ENCODE data around the gene KLHL22.
"Not testable (repeated sequence)": the region's sequence is repeated elsewhere in the genome, so short reads cannot be mapped to it uniquely, and the experiment has no call there.

KLHL22 gene

DNA sequence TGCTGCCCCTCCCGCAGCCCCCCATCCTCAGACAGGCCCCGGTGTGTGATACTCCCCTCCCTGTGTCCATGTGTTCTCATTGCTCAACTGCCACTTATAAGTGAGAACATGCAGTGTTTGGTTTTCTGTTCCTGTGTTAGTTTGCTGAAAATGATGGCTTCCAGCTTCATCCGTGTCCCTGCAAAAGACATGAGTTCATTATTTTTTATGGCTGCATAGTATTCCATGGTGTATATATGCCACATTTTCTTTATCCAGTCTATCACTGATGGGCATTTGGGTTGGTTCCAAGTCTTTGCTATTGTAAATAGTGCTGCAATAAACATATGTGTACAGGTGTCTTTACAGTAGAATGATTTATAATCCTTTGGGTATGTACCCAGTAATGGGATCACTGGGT lies 80.4 kb downstream of the KLHL22 start:
- not testable (repeated sequence) for DNase-seq

- DNase-seq: no peak
These were observed 81.1 kb downstream of the KLHL22 start for GRCh38 chr22:20414450-20414849.

DNA sequence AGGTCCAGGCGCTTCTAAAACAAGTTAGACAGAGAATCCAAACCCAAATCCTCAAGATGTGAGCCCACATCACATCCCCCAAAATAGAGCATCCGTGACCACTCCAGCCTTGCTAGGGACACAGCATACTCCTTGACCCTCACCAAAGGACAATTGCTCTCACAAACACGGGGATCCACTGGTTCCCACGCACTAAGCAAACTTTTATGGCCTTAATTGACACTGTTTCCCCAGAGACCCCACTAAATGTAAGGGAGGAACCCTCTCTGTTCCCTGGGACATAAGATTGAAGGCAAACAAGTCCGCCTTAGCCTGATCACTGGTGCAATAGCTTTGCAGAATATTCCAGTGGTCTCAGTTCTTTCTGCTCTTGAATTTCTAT lies 81.5 kb downstream of the KLHL22 start:
- no peak for DNase-seq

- no peak for DNase-seq
These were observed 82.2 kb downstream of the KLHL22 start for GRCh38 chr22:20413217-20414058.

DNA sequence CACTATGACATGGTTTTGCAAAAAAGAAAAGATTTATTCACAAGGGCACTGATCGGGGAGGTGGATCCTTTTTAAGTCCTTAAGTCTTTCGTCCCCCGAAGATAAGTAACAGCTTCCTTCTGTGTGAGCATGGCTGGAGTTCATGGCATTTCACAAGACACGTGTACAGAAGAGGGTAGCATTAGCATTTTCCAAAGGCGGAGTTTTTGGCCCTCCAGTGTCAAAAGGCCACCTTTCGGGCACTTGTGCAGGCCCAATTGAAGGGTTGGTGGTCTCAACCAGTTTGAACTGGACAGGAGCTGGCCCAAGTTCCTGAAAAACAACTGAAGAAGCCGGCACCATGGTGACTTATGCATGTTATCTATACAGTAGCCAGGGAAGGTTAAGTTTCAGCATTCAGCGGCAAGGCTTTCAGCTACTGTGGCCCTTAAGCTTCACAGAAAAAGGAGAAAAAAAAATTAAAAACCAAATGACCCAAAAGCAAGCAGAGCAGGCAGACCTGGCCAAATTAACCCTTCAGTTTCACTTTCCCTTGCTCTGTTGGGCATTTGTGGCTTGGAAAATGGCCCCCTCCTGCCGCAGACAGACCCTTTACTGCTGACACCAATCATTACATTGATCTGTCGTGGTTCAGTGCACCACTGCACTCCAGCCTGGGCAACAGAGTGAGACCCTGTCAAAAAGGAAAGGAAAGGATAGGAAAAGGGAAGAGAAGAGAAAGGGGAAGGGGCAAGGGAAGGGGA lies 83.0 kb downstream of the KLHL22 start:
- DNase-seq: no peak

GRCh38 chr22:20409385-20409784 lies 86.2 kb downstream of the KLHL22 start:
- DNase-seq: not testable (repeated sequence)

- no peak for DNase-seq
These were observed 86.7 kb downstream of the KLHL22 start for GRCh38 chr22:20408891-20409290.

DNA sequence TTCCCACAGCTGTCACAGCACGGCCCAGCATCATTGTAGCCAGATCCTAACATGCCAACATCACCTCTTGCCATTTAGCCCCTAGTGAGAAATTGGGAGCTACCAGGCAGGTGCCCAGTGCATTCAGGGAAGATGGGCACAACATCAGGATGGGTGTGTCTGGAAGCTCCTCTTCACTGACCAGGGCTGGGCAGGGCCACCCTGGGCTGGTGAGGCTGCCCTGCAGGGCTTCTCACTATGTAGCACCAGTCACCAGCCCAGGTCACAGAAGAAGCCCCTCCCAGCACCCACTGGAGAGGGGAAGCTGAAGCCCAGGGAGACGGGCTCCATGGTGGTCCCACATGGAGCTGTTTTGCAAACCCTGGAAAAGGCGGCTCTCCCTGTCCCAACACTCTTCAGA lies 87.8 kb downstream of the KLHL22 start:
- no peak for DNase-seq

DNA sequence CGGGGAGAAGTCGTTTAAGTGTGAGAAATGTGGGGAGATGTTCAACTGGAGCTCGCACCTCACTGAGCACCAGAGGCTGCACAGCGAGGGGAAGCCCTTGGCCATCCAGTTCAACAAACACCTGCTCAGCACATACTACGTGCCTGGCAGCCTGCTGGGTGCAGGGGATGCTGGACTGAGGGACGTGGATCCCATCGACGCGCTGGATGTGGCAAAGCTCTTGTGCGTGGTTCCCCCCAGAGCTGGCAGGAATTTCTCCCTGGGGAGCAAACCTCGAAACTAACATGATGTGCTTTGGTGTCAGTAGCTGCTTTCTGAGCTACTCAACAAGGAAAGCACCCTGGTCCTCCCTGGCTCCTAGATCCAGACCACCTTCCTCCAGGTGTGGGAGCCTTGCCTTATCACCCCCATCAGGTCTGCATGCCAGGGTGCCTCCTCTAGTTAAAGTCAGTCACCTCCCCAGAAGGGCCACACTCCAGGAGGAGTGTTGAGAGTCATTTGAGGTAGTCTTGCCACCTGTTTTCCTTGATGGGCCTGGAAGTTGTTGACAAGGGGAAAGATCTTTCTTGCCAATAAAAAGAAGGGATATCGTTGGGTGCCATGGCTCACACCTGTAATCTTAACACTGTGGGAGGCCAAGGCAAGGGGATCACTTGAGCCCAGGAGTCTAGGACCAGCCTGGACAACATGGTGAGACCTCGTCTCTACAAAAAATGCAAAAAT lies 88.7 kb downstream of the KLHL22 start:
- DNase-seq: no peak

DNA sequence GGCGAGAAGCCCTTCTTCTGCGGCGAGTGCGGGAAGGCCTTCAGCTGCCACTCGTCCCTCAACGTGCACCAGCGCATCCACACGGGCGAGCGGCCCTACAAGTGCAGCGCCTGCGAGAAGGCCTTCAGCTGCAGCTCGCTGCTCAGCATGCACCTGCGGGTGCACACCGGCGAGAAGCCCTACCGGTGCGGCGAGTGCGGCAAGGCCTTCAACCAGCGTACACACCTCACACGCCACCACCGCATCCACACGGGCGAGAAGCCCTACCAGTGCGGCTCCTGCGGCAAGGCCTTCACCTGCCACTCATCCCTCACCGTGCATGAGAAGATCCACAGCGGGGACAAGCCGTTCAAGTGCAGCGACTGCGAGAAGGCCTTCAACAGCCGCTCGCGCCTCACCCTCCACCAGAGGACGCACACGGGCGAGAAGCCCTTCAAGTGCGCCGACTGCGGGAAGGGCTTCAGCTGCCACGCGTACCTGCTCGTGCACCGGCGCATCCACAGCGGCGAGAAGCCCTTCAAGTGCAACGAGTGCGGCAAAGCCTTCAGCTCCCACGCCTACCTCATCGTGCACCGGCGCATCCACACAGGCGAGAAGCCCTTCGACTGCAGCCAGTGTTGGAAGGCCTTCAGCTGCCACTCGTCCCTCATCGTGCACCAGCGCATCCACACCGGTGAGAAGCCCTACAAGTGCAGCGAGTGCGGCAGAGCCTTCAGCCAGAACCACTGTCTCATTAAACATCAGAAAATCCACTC lies 89.5 kb downstream of the KLHL22 start:
- no peak for DNase-seq

DNA sequence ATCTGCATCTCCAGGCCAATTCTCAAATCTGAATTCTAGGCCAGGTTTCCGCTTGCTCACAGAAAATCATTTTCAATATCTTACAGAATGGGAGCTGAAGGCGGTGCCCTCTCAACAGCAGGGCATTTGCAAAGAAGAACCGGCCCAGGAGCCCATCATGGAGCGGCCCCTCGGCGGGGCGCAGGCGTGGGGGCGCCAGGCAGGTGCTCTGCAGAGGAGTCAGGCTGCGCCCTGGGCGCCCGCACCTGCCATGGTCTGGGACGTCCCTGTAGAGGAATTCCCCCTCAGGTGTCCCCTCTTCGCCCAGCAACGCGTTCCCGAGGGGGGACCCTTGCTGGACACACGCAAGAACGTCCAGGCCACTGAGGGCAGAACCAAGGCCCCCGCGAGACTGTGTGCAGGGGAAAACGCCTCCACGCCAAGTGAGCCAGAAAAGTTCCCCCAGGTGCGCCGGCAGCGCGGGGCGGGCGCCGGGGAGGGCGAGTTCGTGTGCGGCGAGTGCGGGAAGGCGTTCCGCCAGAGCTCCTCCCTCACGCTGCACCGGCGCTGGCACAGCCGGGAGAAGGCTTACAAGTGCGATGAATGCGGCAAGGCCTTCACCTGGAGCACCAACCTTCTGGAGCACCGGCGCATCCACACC lies 90.2 kb downstream of the KLHL22 start:
- DNase-seq: no peak

DNA sequence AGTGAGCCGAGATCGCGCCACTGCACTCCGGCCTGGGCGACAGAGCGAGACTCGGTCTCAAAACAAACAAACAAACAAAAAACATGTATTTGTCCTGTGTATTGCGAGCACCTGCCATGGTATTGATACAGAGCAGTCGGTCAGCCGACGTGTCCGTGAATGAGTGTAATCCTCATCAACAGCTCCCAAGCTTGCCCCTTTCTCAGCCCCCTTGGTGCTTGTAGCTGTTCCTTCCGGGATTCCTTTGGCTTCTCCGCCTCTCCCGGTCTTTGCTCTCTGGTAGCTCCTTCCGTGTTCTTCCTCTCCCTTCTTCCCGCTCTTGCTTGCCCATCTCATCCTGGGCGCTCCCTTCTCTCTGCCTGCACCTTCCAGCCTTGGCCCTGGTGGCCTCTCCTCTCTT lies 90.7 kb downstream of the KLHL22 start:
- no peak for DNase-seq

GRCh38 chr22:20403779-20404140 lies 91.8 kb downstream of the KLHL22 start:
- no peak for DNase-seq

DNA sequence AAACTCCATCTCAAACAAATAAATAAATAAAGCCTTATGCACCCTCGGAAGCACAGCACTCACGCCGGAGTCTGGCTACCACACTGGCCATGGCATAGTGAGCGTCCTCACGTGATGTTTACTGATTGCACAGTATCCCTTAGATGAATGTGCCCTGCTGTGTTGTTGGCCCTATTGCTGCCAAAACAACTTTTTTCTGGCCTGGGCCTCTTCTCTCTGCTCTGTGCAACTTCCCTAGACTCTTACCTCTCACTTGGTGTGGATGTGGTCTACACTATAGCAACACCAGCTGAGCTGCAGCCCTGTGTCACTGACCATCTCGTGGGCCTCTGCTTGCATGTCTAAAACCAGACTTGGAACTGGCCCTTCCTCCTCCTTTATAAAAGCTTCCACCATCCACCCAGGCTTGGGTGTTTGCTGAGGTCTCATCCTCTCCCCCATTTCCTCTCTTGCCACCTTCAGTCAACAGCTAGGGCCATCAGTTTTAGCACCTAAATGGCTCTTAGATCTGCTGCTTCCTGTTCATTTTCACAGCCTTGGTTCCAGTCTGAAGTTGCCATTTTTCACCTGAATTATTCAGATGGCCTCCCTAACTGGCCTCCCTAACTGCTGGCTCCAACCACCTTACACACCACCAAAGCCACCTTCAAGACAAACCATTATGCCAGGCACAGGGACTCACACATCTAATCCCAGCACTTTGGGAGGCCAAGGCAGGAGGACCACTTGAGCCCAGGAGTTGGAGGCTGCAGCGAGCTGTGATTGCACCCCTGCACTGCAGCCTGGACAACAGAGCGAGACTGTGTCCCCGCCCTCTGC lies 92.4 kb downstream of the KLHL22 start:
- DNase-seq: no peak

DNA sequence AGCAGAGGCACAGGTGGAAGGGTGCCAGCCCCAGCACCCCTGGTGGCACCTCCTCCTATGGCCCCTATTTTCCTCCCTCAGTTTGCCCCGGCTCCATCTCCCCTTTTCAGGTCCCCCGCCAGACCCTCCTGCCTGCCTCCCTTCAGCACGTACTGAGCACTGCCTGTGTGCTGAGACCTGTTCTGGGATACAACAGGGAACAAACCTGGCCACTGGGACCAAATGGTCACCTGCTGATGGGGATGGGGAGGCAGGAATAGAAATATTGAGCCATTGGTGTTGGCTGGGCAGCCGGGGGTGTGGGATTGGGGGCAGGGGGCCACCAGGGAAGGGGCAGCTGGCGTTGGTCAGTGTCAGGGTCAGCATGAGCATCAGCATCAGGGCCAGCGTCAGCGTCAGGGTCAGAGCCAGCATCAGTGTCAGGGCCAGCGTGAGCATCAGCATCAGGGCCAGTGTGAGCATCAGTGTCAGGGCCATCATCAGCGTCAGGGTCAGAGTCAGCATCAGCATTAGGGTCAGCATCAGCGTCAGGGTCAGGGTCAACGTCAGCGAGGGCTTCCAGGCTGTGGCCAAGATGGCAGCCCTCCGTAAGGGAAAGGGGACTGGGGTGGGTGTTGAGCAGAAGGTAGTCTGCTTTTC lies 94.1 kb downstream of the KLHL22 start:
- DNase-seq: no peak

DNA sequence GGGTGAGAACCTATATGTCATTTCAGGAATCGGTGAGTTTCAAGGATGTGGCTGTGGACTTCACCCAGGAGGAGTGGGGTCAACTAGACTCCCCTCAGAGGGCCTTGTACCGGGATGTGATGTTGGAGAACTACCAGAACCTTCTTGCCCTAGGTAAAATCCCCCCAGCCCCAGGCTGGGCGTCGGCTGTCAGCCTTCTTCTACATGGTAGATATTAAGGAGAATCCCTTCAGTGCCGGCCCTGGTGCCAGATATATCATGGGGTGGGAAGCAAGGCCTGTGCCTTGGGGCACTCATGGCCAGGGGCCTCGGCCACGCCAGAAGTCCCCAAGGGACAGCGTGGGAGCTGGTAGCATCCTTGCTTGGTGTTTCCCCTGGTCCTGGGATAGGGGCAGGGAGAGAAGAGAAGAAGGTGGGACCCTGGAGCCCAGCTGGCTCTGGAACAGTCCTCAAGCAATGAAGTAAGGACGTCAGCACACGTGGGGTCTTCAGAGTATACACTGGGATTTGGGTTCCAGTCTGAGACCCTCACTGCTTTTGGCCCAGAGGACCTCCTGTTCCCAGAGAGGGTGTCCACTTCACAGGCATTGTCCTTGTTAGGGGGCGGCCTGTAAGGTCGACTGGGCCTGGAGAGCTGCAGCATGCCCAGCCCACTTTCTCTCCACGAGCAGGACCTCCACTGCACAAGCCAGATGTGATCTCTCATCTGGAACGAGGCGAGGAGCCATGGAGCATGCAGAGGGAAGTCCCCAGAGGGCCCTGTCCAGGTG lies 94.8 kb downstream of the KLHL22 start:
- DNase-seq: no peak

DNA sequence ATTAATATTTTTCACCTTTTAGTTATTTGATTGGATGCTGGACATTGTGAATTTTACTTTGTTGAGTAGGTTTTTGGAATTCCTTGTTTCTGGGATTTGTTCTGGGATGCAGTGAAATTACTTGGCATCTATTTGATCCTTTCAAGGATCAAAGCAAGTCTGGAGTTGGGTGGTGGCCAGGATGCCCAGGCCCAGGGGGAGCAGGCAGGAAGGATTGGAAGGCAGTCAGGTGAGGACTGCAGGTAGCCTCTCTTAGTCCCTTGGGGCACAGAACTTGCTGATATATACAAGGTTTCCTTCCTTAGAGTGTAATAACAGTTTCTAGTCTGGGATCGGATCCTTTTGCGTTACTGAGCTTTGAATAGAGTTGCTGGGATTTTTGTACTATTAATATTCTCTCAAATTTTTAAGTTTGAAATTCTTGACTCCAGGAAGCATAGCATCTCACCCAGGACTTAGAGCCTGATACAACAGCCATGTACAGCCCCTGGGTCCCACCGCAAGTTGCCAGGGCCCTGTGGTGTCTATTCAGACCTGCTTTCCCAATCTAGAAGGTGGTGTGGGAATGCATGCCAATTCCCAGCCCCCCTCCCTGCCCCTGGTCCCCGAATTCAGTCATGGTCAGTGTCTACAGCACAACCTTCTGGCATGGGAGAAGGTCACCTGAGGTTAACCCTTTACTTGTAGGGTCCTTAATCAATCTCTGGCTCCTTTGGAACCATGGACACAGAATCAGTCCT lies 95.6 kb downstream of the KLHL22 start:
- DNase-seq: no peak

DNA sequence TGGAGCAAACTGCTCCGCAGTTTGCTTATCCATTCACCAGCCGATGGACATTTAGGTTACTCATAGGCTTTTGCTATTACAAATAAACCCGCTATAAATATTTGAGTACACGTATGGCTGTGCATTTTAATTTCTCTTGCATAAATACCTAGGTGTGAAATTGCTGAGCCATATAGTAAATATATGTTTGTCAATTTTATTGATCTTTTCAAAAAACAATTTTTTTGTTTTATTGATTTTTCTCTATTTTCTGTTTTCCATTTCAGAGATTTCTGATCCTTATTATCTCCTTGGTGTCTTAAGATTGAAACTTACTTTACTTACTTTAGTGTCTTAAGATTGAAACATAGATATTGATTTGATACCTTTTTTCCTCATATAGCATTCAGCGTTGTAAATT lies 97.2 kb downstream of the KLHL22 start:
- no peak for DNase-seq

- no peak for DNase-seq
These were observed 98.1 kb downstream of the KLHL22 start for GRCh38 chr22:20397498-20397897.

DNA sequence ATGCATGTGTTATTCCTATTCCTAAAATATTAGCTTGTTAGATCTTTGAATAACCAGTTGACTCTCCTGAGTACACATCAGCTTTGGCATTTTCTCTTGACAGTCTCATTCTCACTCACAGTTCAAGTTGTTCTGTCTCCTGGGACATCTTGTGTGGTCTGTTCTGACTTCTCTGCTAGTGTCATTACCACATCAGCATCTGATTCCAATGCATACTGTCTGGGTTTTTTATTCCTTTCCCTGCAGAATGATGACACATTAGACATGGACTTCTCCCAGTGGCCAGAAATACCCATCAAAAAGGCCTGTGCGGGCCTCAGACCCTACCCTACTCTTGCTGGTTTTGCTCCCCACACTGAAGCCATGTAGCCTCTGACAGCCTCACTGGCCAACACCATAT lies 99.0 kb downstream of the KLHL22 start:
- no peak for DNase-seq

Data from EL (cell line).